K562 (cell line): ENCODE results near the gene MBP. TPM values are rescaled to one million over a fixed set of nuclear protein-coding genes. Genes with fewer than 3 reads are reported as not detected.

ENCODE experiments used
- polyA plus RNA-seq, 8 experiments: library from polyadenylated mRNA; depleted of rRNA in 4 of 8; stranded (reverse) in 5 of 8; unstranded in 3 of 8; fragments of >200 nt; fragmentation: Nextera tagmentation in 2 of 8; fragmentation: Illumina TruSeq in 1 of 8; extraction: Ambion mirVana in 2 of 8; extraction: Trizol in 1 of 8; gene quantifications; 2 replicates each; pipeline versions ENCODE4 v1.2.1 to v1.2.3, GENCODE V29; 2011 to 2014; ENCODE audit warnings: inconsistent platforms in 1 of 8, missing spikeins in 1 of 8
- total RNA-seq, 7 experiments: library from RNA; depleted of rRNA in 6 of 7; stranded (reverse); fragments of >200 nt in 6 of 7; fragmentation: Illumina TruSeq in 2 of 7; extraction: Trizol in 2 of 7; gene quantifications; 2 replicates each; pipeline versions ENCODE4 v1.2.1 to v1.2.3, GENCODE V29; 2011 to 2021; ENCODE audit warnings: low replicate concordance in 1 of 7
- TF ChIP-seq, protein P1 (sequence below): fragments of 200-600 bp; sonication (generic); IDR thresholded peaks from one replicate; pipeline ENCODE4 v1.6.1; 2012; ENCODE audit warnings: mild to moderate bottlenecking, low read depth, low read length, inconsistent platforms

Gene MBP
- total and polyA plus RNA-seq, 9 of the 15 experiments (the other 6 are each of a cell fraction or from before 2014, with no cell fraction given): 0.09 TPM; not detected in 8

DNA sequence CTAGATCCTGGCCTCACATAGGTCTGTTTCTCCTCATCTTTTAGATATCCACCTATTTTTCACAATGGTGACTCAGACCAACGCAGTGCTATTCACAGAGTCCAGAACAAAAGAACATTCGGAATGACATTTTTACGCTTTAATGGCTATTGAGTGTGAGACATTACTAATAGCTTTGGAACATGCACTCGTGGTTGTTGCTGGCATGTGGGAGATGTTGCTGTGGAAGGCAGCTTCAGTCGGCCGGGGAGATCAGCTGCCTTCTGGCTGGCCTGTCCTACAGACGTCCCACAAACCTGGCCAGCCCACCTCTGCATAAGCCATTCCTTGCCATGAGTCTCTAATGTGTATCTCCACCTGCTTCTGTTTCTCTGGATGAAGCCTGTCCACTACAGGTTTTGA lies 3.4 kb downstream of the MBP start (continued):
- TF ChIP-seq, protein P1, sequence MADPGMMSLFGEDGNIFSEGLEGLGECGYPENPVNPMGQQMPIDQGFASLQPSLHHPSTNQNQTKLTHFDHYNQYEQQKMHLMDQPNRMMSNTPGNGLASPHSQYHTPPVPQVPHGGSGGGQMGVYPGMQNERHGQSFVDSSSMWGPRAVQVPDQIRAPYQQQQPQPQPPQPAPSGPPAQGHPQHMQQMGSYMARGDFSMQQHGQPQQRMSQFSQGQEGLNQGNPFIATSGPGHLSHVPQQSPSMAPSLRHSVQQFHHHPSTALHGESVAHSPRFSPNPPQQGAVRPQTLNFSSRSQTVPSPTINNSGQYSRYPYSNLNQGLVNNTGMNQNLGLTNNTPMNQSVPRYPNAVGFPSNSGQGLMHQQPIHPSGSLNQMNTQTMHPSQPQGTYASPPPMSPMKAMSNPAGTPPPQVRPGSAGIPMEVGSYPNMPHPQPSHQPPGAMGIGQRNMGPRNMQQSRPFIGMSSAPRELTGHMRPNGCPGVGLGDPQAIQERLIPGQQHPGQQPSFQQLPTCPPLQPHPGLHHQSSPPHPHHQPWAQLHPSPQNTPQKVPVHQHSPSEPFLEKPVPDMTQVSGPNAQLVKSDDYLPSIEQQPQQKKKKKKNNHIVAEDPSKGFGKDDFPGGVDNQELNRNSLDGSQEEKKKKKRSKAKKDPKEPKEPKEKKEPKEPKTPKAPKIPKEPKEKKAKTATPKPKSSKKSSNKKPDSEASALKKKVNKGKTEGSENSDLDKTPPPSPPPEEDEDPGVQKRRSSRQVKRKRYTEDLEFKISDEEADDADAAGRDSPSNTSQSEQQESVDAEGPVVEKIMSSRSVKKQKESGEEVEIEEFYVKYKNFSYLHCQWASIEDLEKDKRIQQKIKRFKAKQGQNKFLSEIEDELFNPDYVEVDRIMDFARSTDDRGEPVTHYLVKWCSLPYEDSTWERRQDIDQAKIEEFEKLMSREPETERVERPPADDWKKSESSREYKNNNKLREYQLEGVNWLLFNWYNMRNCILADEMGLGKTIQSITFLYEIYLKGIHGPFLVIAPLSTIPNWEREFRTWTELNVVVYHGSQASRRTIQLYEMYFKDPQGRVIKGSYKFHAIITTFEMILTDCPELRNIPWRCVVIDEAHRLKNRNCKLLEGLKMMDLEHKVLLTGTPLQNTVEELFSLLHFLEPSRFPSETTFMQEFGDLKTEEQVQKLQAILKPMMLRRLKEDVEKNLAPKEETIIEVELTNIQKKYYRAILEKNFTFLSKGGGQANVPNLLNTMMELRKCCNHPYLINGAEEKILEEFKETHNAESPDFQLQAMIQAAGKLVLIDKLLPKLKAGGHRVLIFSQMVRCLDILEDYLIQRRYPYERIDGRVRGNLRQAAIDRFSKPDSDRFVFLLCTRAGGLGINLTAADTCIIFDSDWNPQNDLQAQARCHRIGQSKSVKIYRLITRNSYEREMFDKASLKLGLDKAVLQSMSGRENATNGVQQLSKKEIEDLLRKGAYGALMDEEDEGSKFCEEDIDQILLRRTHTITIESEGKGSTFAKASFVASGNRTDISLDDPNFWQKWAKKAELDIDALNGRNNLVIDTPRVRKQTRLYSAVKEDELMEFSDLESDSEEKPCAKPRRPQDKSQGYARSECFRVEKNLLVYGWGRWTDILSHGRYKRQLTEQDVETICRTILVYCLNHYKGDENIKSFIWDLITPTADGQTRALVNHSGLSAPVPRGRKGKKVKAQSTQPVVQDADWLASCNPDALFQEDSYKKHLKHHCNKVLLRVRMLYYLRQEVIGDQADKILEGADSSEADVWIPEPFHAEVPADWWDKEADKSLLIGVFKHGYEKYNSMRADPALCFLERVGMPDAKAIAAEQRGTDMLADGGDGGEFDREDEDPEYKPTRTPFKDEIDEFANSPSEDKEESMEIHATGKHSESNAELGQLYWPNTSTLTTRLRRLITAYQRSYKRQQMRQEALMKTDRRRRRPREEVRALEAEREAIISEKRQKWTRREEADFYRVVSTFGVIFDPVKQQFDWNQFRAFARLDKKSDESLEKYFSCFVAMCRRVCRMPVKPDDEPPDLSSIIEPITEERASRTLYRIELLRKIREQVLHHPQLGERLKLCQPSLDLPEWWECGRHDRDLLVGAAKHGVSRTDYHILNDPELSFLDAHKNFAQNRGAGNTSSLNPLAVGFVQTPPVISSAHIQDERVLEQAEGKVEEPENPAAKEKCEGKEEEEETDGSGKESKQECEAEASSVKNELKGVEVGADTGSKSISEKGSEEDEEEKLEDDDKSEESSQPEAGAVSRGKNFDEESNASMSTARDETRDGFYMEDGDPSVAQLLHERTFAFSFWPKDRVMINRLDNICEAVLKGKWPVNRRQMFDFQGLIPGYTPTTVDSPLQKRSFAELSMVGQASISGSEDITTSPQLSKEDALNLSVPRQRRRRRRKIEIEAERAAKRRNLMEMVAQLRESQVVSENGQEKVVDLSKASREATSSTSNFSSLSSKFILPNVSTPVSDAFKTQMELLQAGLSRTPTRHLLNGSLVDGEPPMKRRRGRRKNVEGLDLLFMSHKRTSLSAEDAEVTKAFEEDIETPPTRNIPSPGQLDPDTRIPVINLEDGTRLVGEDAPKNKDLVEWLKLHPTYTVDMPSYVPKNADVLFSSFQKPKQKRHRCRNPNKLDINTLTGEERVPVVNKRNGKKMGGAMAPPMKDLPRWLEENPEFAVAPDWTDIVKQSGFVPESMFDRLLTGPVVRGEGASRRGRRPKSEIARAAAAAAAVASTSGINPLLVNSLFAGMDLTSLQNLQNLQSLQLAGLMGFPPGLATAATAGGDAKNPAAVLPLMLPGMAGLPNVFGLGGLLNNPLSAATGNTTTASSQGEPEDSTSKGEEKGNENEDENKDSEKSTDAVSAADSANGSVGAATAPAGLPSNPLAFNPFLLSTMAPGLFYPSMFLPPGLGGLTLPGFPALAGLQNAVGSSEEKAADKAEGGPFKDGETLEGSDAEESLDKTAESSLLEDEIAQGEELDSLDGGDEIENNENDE: no peak
